Epithelial cell of esophagus (primary cell): ENCODE data around the gene CD274.
"Not testable (repeated sequence)": the region's sequence is repeated elsewhere in the genome, so short reads cannot be mapped to it uniquely, and the experiment has no call there.

Experiments
- DNase-seq: peaks from one replicate; pipeline ENCODE4 v3.0.0; 2010; ENCODE audit warnings: low read depth
- H3K4me3 ChIP-seq: 2 replicates; pipeline ENCODE4 v1.5.1; 2011; ENCODE audit warnings: mild to moderate bottlenecking, low read length, control low read depth
- TF ChIP-seq, protein P1 (sequence below): IDR thresholded peaks from 2 replicates; pipeline ENCODE4 v1.5.1; 2011; ENCODE audit warnings: low read depth, mild to moderate bottlenecking, low read length, control low read depth, inconsistent platforms; ENCODE audit not compliant: insufficient read depth; ENCODE audit errors: missing control alignments

Gene CD274

DNA sequence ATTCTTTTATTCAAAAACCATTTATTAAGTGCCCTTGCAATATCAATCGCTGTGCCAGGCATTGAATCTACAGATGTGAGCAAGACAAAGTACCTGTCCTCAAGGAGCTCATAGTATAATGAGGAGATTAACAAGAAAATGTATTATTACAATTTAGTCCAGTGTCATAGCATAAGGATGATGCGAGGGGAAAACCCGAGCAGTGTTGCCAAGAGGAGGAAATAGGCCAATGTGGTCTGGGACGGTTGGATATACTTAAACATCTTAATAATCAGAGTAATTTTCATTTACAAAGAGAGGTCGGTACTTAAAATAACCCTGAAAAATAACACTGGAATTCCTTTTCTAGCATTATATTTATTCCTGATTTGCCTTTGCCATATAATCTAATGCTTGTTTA, 18.5 kb downstream of the CD274 start:
- H3K4me3 ChIP-seq, result no peak overlapping the region
- TF ChIP-seq, protein P1, sequence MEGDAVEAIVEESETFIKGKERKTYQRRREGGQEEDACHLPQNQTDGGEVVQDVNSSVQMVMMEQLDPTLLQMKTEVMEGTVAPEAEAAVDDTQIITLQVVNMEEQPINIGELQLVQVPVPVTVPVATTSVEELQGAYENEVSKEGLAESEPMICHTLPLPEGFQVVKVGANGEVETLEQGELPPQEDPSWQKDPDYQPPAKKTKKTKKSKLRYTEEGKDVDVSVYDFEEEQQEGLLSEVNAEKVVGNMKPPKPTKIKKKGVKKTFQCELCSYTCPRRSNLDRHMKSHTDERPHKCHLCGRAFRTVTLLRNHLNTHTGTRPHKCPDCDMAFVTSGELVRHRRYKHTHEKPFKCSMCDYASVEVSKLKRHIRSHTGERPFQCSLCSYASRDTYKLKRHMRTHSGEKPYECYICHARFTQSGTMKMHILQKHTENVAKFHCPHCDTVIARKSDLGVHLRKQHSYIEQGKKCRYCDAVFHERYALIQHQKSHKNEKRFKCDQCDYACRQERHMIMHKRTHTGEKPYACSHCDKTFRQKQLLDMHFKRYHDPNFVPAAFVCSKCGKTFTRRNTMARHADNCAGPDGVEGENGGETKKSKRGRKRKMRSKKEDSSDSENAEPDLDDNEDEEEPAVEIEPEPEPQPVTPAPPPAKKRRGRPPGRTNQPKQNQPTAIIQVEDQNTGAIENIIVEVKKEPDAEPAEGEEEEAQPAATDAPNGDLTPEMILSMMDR, result no peak
- no peak for DNase-seq

DNA sequence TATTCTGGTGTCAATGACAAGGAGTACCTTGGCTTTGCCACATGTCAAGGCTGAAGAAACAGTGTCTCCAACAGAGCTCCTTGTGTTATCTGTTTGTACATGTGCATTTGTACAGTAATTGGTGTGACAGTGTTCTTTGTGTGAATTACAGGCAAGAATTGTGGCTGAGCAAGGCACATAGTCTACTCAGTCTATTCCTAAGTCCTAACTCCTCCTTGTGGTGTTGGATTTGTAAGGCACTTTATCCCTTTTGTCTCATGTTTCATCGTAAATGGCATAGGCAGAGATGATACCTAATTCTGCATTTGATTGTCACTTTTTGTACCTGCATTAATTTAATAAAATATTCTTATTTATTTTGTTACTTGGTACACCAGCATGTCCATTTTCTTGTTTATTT, 19.8 kb downstream of the CD274 start:
- no peak overlapping the region for H3K4me3 ChIP-seq
- TF ChIP-seq, protein P1, result peak; percentile 18
- no peak for DNase-seq

DNA sequence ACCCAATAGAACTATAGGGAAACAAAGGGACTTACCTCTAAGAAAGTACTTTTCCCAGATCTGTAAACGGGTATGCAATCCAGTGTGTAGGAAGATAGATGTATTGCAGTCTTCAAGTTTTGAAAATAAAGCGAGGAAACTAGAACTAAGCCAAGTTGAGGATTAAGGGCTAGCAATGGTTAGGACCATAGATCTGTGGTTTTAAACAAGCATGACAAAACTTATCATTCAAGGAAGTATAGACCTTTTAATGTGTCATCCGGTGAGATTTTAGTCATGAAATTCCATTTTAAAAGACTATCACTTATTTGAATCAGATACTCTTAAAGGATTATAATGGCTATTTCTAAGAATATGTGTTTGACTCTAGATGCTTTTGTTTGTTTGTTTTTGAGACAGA, 20.5 kb downstream of the CD274 start:
- TF ChIP-seq, protein P1, result no peak
- H3K4me3 ChIP-seq, result no peak overlapping the region
- no peak for DNase-seq

DNA sequence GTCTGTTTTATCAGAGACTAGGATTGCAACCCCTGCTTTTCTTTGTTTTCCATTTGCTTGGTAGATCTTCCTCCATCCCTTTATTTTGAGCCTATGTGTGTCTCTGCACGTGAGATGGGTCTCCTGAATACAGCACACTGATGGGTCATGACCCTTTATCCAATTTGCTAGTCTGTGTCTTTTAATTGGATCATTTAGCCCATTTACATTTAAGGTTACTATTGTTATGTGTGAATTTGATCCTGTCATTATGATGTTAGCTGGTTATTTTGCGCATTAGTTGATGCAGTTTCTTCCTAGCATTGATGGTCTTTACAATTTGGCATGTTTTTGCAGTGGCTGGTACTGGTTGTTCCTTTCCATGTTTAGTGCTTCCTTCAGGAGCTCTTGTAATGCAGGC, 25.3 kb downstream of the CD274 start:
- not testable (repeated sequence) for H3K4me3 ChIP-seq, DNase-seq

DNA sequence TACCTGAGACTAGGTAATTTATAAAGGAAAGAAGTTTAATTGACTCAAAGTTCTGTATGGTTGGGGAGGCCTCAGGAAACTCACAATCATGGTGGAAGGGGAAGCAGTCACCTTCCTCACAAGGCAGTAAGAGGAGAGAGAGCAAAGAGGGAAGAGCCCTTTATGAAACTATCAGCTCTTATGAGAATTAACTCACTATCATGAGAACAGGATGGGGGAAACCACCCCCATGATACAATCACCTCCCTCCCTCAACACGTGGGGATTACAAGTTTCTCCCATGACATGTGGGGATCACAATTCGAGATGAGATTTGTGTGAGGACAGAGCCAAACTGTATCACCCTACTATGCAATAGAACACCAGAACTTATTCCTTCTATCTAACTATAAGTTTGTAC, 27.9 kb downstream of the CD274 start:
- TF ChIP-seq, protein P1, result no peak
- H3K4me3 ChIP-seq, result no peak overlapping the region
- no peak for DNase-seq

DNA sequence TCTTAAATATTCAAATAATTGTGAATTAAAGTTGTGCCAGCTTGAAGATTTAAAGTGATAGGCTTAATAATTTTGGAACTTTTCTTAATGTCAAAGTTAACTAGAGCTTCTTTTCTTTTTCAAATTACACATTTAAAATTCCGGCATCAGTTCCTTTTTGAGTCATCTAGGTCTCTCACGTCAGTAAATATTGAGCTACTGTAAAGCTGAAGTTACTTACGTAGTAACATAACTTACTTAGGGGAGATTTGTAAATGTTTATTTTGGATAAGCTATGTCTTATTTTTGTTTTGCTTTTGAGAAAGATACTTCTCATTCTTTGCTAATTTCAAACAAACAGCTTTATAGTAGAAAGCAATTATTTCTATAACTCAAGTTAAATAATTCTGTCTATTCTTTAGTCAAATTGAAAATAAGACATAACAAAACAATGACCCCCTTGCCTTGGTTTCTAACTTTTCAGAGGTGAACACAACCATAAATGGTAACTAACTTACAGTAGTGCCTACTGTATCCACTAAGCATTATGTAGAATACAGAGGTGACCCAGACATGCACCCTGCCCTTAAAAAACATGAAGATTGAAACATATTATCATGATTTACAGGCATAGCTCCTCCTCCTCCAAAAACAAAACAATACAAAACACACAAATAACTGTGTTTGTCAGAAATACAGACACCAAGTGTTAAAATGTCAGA, 29.8 kb downstream of the CD274 start:
- no peak for DNase-seq
- H3K4me3 ChIP-seq, result no peak overlapping the region
- TF ChIP-seq, protein P1, result no peak

DNA sequence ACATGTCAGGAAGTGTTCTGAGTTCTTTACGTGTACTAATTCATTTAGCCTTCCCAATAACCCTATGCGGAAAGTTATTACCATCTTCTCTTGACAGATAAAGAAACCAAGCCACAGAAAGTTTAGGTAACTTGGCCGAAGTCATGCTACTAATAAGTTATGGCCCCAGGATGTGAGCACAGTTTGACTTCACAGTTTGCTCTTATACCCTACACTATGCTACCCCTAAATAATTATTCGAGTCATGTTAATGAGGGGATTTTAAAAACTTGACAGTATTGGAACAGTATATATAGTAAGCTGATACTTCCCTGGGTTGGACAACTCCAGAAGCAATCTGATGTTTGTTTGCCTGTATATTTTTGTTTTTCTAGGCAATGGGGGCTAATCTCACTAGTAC, 30.6 kb downstream of the CD274 start:
- TF ChIP-seq, protein P1, result no peak
- no peak overlapping the region for H3K4me3 ChIP-seq
- no peak for DNase-seq
